ENCODE measurements around the gene ZCCHC18. TPM values are rescaled to one million over a fixed set of nuclear protein-coding genes. Genes with fewer than 3 reads are reported as not detected.
"Not testable (repeated sequence)": the region's sequence is repeated elsewhere in the genome, so short reads cannot be mapped to it uniquely, and the experiment has no call there.

The ZCCHC18 gene
- total RNA-seq, result 1 to 10 TPM in 1 of 4 donors, under 1 TPM in 2, not detected in 1; 0.19 to 1.1 (median 0.51) TPM

DNA sequence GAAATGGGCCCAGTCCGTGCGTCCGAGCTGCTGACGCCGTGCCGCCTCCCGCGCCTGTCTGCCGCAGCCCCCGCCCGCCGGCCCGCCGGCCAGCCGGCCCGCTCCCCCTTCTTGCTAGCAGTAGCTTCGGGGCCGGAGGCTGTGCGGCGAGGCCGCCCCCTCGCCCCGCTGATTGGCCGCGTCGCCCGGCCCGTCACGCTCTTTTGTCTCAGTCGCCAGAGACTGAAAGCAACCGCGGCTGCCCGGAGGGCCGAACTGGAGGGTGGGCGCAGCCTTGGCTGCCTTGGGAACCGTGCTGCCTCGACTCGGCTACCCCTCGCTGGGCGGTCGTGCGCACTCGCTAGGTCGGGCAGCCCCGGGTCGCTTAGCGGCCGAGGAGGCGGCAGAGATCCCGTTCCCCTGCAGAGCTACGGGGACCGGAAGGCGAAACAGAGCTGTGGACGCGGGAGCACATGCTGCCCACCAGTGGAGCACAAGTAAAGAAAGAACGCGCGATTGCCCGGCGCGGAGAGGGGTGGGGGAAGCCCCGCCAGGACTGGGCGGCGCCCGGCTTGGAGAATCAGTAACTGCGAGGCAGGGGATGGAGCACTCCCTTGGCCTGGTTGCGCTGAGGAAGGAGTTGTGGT lies at the start of gene ZCCHC18:
ZCCHC18 (plus strand) TSS at position 198 of the 626 bp plus-strand sequence. CDS start 1,589 bp downstream, outside the sequence.
- TF ChIP-seq, protein P1, sequence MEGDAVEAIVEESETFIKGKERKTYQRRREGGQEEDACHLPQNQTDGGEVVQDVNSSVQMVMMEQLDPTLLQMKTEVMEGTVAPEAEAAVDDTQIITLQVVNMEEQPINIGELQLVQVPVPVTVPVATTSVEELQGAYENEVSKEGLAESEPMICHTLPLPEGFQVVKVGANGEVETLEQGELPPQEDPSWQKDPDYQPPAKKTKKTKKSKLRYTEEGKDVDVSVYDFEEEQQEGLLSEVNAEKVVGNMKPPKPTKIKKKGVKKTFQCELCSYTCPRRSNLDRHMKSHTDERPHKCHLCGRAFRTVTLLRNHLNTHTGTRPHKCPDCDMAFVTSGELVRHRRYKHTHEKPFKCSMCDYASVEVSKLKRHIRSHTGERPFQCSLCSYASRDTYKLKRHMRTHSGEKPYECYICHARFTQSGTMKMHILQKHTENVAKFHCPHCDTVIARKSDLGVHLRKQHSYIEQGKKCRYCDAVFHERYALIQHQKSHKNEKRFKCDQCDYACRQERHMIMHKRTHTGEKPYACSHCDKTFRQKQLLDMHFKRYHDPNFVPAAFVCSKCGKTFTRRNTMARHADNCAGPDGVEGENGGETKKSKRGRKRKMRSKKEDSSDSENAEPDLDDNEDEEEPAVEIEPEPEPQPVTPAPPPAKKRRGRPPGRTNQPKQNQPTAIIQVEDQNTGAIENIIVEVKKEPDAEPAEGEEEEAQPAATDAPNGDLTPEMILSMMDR (IDR thresholded peaks at IDR 0.05; ENCODE audit: low read depth), result no peak

DNA sequence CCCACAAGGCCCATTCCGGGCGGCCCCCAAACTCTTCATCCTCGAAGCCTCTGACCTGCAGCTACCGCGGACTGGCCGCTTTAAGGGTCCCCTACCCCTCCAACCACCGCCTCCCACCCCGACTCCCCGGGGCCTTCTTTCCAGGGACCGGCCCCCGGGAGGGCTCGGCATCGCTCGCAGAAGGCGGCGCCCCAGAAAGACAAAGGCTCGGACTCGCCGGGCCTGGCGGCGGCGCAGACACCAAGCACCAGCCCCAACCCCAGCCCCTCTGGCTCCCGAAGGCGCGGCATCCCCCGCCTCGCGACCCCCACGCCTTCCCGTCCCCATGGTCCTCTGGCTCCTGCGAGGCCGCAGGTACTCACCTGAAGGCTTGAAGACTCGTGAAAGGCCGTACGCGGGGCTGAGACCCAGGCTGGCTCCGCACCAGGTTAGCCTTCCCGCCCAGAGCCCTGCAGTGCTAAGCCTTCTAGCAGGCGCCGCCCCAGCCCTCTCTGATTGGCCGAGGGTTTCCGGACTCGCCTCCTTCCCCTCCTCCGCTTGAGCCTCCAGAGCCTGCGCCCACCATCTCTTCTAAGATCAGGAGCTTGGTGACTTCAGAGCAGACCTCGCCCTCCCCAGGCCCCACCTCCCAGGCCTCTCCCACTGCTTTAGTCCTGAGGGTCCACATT lies 36.4 kb upstream of the ZCCHC18 start, which contains the start of gene TMSB15C:
TMSB15C (minus strand) TSS at position 459 of the 668 bp plus-strand sequence.
- TF ChIP-seq, protein P1 (IDR thresholded peaks at IDR 0.05; ENCODE audit: low read depth), result not testable (repeated sequence)

DNA sequence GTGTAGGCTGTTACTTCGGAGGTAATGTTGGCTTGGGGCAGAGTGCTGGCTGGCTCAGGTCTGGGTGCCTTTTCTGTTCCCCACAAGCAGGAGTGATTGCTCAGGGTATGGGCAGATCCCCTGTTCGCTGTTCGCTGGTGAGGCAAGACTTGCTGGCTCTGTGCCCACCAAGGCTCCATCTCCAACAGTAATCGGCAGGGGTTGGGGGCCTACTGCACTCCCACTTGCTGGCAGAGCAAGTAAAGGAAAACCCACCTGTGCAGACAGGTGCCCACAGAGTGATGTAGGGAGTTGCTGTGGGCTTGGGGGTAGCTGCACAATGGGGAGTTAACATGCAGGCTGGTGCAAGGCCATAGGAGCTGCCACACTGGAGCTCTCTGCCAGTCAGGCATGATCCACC lies 28.3 kb upstream of the ZCCHC18 start:
- TF ChIP-seq, protein P1 (IDR thresholded peaks at IDR 0.05; ENCODE audit: low read depth), result no peak

DNA sequence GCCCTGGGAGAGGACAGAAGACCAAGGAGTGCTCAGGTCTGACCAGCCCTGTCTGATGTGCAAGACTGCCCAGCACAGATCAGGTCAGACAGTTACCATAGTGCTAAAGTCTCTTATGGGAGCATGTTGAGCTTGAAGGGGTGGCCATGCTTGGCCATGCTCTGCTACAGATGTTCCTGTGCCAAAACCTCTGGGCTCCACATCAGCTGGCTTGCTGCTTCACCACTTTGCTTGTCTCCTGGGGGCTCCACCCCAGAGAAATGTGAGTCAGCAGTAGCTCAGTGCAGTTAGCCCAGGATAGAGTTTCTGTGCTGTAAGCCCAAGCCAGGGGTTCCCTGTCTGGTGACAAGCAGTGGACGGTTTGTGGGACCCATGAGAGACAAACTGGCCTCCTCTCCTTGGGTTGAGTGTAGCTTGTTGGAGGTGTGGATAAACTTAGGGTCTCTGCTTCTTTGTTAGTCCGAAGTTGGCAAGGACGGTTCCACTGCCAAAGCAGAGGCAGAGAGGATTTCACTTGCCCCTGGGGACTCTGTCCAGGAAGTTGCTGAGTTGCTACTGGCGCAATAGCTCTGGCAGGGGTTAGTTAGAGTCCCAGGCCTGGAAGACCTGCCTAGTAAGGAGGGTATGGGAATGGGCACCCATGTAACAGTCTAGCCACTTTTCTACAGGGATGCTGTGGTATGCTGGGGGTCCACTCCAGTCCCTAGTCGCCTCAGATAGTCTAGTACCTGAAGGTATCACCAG lies 27.6 kb upstream of the ZCCHC18 start:
- TF ChIP-seq, protein P1 (IDR thresholded peaks at IDR 0.05; ENCODE audit: low read depth), result no peak

DNA sequence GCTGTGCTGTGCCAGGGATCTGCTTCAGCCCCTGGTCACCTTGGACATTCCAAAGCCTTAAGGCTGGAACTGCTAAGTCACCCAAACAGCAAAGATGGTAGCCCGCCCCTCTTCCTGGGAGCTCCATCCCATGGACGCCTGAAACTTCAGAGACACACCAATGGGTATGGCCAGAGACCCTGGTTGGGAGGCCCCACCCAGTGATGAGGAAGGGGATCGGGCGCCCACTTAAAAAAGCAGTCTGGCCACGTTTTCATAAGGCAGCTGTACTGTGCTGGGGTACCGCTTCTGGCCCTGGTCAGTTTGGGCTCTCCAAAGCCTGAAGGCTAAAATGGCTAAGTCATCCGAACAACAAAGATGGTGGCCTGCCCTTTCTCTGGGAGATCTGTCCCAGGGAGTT lies 26.8 kb upstream of the ZCCHC18 start:
- TF ChIP-seq, protein P1 (IDR thresholded peaks at IDR 0.05; ENCODE audit: low read depth), result no peak

GRCh38 chrX:104085919-104086318 lies 26.4 kb upstream of the ZCCHC18 start:
- TF ChIP-seq, protein P1 (IDR thresholded peaks at IDR 0.05; ENCODE audit: low read depth), result no peak
